Fibroblast of the conjunctiva (primary cell): ENCODE data around the gene PEX11G.

Source experiments
- DNase-seq: peaks from one replicate; pipeline ENCODE4 v3.0.0-alpha.2; 2010; ENCODE audit warnings: low read depth

Gene PEX11G

GRCh38 chr19:7492558-7492957 is 3.7 kb upstream of the PEX11G start:
- no peak for DNase-seq

GRCh38 chr19:7492142-7492541 is 3.3 kb upstream of the PEX11G start:
- no peak for DNase-seq

GRCh38 chr19:7489609-7490044 is 792 bp upstream of the PEX11G start:
- no peak for DNase-seq

DNA sequence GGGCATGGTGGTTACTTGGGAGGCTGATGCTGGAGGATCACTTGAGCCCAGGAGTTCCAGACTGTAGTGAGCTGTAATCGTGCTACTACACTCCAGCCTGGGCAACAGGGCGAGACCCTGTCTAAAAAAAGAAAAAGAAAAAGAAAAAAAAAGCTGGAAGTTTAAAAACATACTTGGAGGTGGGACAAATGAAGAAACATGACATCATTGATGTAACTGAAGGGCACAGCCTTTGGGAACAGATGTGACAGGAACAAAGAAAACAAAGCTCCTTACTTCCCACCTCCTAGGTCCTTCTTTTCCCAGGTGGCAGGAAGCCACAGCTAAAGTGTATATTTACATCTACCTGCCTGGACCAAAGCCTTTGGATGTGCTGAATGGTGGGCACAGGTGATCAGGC is 1.9 kb downstream of the PEX11G start:
- DNase-seq, result no peak

DNA sequence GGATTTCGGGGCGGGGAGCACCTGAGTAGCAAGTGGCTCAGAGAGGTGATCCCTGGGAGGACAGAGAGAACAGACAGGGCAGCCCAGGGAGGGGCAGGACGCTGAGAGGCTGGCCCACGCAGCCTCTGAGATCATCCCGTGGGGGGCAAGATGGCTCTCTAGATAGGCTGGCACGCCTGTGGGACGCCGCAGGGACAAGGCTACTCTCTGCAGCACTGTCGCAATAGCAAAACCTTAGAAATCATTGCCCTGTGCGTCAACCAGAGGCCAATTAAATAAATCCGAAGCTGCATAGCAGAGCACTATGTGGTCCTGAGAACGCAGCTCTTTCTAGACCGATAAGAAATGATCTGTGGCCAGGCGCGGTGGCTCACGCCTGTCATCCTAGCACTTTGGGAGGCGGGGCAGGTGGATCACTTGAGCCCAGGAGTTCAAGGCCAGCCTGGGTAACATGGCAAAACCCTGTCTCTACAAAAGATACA is 5.1 kb downstream of the PEX11G start:
- no peak for DNase-seq

GRCh38 chr19:7482584-7483439 is 6.0 kb downstream of the PEX11G start:
- no peak for DNase-seq

DNA sequence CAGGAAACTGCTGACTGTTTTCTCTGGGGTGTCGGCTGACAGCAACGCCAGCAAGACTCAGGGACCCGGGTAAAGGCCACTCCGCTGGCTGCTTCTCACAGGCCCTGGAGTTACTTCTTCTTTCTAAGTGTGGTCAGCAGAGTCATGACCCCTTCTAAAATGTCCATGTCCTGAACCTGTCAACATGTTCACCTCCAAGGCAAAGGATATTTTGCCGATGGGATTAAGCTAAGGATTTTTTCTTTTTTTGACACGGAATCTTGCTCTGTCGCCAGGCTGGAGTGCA is 7.9 kb downstream of the PEX11G start:
- DNase-seq, result no peak

- no peak for DNase-seq
These were observed 8.4 kb downstream of the PEX11G start for GRCh38 chr19:7480222-7480969.

- DNase-seq, result no peak
These were observed 10.0 kb downstream of the PEX11G start for GRCh38 chr19:7478843-7479227.

DNA sequence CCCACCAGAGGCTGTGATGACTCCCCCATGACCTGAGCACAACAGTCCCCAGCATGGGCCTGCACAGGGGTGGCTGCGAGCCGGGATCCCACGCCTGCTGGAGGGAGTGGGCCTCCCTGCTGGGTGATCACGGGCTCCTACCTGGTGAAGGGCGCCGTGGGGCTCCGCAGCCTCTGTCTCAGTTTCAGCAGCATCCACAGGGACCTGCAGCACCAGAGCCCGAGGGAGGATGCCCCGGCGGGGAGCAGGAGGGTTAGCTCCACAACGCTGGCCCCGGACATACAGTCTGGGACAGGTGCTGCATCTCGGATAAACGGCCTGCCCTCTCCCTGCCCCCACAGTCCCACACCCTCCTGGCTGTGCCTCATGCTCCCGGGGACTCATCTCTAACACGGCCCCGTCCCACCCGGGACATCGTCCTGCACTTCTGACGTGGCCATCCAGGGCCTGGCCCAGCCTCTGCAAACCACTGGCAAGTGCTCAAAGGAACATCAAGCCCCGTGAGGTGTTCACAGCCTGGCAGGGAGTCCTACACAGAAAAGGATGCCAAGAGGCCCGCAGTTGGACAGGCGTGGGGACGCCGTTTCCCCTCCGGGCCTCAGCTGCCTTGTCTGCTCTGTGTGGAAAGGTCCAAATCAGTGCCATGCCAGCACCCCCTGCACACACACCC is 10.5 kb downstream of the PEX11G start:
- no peak for DNase-seq

- no peak for DNase-seq
These were observed 11.1 kb downstream of the PEX11G start for GRCh38 chr19:7477758-7478157.

DNA sequence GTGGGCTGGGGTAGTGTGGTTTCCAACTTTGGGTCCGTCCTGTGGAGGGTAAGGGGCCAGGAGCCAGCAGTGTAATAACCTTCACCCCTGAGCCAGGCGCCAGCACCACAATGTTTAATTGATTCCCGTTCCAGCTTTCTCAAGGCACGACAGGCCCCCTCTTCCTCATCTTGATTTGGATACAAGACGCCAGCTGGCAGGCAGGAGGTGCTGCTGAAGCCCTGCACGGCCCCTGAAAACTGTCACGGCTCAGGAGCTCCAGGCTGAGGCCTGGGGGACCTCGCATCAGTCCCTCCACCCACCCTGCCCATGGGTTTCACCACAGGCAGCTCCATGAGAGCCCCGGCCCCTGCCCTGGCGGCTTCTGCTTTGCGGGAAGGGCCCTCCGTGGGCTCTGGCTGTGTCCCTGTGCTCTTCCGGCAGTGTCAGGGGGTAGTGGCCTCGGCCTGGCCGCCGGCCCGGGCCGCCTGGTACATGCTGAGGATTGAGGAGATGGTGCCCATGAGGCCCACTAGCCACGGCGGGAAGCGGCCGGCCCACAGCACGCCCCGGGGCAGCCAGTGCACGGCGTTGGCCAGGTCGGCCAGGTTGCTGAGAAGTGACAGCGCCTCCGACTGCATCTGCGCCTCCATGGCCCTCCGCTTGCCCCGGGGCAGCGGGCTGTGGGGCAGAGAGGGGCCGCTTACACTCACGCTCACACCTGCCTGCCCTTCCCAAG is 11.9 kb downstream of the PEX11G start:
- no peak for DNase-seq

GRCh38 chr19:7476241-7476640 is 12.6 kb downstream of the PEX11G start:
- DNase-seq, result no peak

DNA sequence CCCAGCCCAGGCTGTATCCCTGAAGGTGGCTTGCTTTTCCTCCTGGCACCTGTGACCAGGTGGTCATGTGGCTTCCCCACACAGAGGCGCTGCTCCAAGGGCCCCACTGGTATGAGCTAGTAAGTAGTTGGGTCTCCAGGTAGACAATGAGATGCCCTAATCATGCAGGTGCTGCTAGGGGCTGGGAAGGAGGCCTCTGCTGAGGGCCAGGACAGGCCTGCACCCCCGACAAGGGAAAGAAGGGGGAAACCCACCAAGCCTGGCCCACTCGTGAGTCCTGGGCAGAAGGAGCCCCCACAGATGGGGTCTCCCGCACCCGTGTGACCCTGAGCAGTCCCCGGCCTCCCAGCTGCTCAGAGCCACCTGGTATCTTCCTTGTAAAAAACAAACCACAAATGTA is 13.2 kb downstream of the PEX11G start:
- no peak for DNase-seq

- no peak for DNase-seq
These were observed 16.9 kb downstream of the PEX11G start for GRCh38 chr19:7471696-7472615.

DNA sequence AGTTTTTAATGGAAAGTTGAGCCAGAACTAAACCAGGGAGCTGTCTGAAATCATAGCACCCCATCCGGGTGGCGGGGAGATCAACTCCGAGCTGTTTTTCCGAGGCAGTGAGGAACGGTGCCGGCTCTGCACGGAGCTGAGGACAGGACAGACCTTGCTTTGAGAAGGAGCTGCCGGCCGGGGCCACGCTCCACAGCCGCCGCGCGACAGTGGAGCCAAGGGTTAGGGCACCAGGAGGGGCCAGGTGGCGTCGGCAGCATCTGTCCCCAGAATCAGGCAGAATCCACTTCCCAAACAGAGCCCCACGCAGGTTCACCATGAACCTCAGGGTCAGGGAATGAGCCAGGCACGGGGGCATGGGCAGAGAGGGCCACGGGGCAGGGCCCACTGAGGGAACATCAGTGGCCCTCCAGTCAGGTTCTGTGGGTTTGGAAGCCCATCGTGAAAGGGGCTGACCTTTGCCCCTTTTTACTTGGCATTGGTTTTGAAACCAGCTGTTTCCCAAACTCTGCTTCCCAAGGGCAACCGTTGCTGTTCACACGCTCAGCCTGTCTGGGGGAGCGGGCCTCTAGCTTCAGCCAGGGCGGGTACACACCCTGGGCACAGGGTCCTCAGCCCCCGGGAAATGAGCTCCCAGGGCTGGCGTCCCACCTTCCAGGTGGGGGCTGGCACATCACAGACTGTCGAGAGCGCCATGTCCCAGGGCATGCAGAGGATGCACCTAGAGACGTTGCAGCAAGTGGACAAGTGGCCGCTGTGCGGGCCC is 18.1 kb downstream of the PEX11G start:
- DNase-seq, result no peak

GRCh38 chr19:7469669-7470285 is 19.1 kb downstream of the PEX11G start:
- DNase-seq, result no peak

- DNase-seq, result no peak
These were observed 20.0 kb downstream of the PEX11G start for GRCh38 chr19:7468840-7469239.

GRCh38 chr19:7467009-7467989 is 21.5 kb downstream of the PEX11G start:
- DNase-seq, result no peak
